ENCODE results near the gene TTBK1.

TTBK1 gene

GRCh38 chr6:43304882-43305281 lies 61.6 kb downstream of the TTBK1 start:
- H3K27me3 ChIP-seq (ENCODE audit: insufficient read depth, low read length) = 0 out of 2 replicates have a peak, but pooled peaks cover 4% of the 10 kb centered on the region
- H3K4me1 ChIP-seq (ENCODE audit: insufficient read depth, low read length) = peaks cover 14% of the 10 kb centered on the region; the same call in 1 of the 2 replicates
- peaks cover 7% of the 10 kb centered on the region; the same call in 1 of the 2 replicates for H3K36me3 ChIP-seq (ENCODE audit: insufficient read depth, low read depth, low read length)
- H3K9me3 ChIP-seq (ENCODE audit: insufficient read depth, low read depth, low read length) = no peaks in the 10 kb centered on the region
- H3K27ac ChIP-seq (ENCODE audit: low read length) = no peak overlapping the region
- no peak overlapping the region for H3K4me3 ChIP-seq (ENCODE audit: low read length)
- no peak overlapping the region for H3K9ac ChIP-seq (ENCODE audit: low read depth, low read length)

DNA sequence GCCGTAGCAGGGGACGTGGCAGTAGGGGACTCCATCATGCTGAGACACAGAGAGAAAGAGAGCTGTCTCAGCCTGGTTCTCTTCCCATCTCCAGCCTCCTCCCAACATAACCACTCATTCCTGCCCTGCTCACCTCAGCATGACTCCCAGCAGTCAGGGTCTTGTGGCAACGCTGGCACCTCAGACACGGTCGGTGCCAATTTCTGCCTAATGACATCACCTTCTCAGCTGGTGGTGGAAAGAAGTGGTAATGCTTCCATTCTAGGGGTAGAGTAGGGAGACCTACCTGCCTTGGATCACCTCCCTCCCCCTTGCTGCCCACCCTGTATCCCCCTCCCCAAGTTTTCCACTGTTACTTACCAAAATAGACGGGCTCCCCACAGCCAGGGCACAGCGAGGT lies 62.8 kb downstream of the TTBK1 start:
- 0 out of 2 replicates have a peak, but pooled peaks cover 4% of the 10 kb centered on the region for H3K27me3 ChIP-seq (ENCODE audit: insufficient read depth, low read length)
- no peak overlapping the region for H3K4me3 ChIP-seq (ENCODE audit: low read length)
- peaks cover 14% of the 10 kb centered on the region; the same call in 1 of the 2 replicates for H3K4me1 ChIP-seq (ENCODE audit: insufficient read depth, low read length)
- H3K9ac ChIP-seq (ENCODE audit: low read depth, low read length) = no peak overlapping the region
- H3K9me3 ChIP-seq (ENCODE audit: insufficient read depth, low read depth, low read length) = no peaks in the 10 kb centered on the region
- H3K36me3 ChIP-seq (ENCODE audit: insufficient read depth, low read depth, low read length) = peaks cover 7% of the 10 kb centered on the region; the same call in 1 of the 2 replicates
- no peak overlapping the region for H3K27ac ChIP-seq (ENCODE audit: low read length)

- H3K4me3 ChIP-seq (ENCODE audit: low read length) = peak overlapping the region; percentile 83
- no peak overlapping the region for H3K27ac ChIP-seq (ENCODE audit: low read length)
- peaks cover 14% of the 10 kb centered on the region; the same call in 1 of the 2 replicates for H3K4me1 ChIP-seq (ENCODE audit: insufficient read depth, low read length)
- H3K36me3 ChIP-seq (ENCODE audit: insufficient read depth, low read depth, low read length) = peaks cover 7% of the 10 kb centered on the region; the same call in 1 of the 2 replicates
- peak overlapping the region; percentile 77; the same call in 1 of the 2 replicates for H3K9ac ChIP-seq (ENCODE audit: low read depth, low read length)
- 0 out of 2 replicates have a peak, but pooled peaks cover 4% of the 10 kb centered on the region for H3K27me3 ChIP-seq (ENCODE audit: insufficient read depth, low read length)
- no peaks in the 10 kb centered on the region for H3K9me3 ChIP-seq (ENCODE audit: insufficient read depth, low read depth, low read length)
Measured at GRCh38 chr6:43307451-43308100, 64.3 kb downstream of the TTBK1 start.

DNA sequence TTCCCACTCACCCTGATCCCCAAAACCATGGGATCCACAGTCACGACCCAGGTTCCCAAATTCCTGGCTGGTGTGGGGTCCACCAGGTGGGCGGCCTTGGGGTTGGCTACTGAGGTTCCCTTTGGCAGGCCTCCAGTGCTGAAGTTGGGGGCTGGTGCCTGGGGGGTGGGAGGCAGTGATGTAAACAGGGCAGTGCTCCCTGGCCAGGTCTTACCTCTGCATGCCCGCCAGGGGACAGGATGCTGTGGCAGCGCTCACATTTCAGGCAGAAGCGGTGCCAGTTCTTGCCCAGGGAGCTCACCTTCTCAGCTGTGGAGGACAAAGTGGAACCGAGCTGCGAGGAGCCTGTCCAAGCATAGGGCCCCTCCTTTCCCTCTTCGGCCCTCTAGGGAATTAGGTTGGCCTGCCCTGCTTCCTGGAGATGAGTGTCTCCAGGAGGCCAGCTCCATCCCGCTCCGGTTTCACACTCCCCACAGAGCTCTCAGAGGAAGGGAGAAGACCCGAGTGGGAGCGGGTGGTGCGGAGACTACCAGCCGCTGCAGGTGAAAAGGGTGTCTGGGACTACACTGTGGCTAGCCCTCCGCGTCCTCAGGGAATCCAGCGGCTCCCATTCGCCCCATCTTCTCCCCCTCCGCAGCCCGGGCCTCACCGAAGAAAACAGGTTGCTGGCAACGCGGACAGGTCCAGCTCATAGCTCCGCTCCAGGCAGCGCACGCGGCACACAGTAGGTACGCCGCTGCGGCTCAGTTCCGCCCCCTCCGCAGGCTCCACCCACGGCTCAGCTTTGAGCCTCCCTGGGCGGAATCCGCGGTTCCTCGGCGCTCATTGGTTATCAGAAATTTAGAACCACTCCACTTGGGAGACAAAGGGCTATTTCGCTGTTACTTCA lies 65.1 kb downstream of the TTBK1 start, which contains the start of gene CRIP3:
Gene CRIP3, minus strand, starts transcription at position 726 of the 889 bp plus-strand sequence. Its CDS starts 34 bp downstream, at position 692.
- peaks cover 7% of the 10 kb centered on the region; the same call in 1 of the 2 replicates for H3K36me3 ChIP-seq (ENCODE audit: insufficient read depth, low read depth, low read length)
- peaks cover 14% of the 10 kb centered on the region; the same call in 1 of the 2 replicates for H3K4me1 ChIP-seq (ENCODE audit: insufficient read depth, low read length)
- peak within 1 kb of the TSS; percentile 77; the same call in 1 of the 2 replicates for H3K9ac ChIP-seq (ENCODE audit: low read depth, low read length)
- no peak within 1 kb of the TSS for H3K27ac ChIP-seq (ENCODE audit: low read length)
- H3K4me3 ChIP-seq (ENCODE audit: low read length) = peak within 1 kb of the TSS; percentile 83
- 0 out of 2 replicates have a peak, but pooled peaks cover 4% of the 10 kb centered on the region for H3K27me3 ChIP-seq (ENCODE audit: insufficient read depth, low read length)
- no peaks in the 10 kb centered on the region for H3K9me3 ChIP-seq (ENCODE audit: insufficient read depth, low read depth, low read length)

DNA sequence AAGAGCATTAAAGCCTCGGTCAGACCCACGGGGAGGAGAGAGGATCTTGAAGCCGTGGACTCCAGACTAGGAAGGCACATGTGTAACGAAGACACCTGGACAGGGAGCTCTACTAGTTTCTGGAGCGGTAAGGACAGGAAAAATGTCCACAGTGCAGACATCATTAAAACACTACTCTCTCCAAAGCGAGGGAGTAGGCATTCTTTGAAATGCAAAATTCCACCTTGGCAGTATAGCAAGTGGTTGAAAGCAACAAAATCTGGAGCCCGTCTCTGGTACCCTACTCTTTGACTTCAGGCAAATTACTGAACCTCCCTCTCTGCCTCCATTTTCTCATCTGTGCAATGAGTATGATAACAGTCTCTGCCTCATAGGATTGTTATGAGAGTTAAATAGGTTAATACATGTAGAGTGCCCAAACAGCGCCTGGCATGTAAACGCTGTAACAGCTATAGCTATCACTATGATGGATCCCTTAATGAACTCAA lies 65.8 kb downstream of the TTBK1 start:
- peak overlapping the region; percentile 83 for H3K4me3 ChIP-seq (ENCODE audit: low read length)
- H3K9me3 ChIP-seq (ENCODE audit: insufficient read depth, low read depth, low read length) = no peaks in the 10 kb centered on the region
- H3K27me3 ChIP-seq (ENCODE audit: insufficient read depth, low read length) = 0 out of 2 replicates have a peak, but pooled peaks cover 4% of the 10 kb centered on the region
- no peak overlapping the region for H3K27ac ChIP-seq (ENCODE audit: low read length)
- peaks cover 14% of the 10 kb centered on the region; the same call in 1 of the 2 replicates for H3K4me1 ChIP-seq (ENCODE audit: insufficient read depth, low read length)
- peak overlapping the region; percentile 77; the same call in 1 of the 2 replicates for H3K9ac ChIP-seq (ENCODE audit: low read depth, low read length)
- peaks cover 7% of the 10 kb centered on the region; the same call in 1 of the 2 replicates for H3K36me3 ChIP-seq (ENCODE audit: insufficient read depth, low read depth, low read length)

DNA sequence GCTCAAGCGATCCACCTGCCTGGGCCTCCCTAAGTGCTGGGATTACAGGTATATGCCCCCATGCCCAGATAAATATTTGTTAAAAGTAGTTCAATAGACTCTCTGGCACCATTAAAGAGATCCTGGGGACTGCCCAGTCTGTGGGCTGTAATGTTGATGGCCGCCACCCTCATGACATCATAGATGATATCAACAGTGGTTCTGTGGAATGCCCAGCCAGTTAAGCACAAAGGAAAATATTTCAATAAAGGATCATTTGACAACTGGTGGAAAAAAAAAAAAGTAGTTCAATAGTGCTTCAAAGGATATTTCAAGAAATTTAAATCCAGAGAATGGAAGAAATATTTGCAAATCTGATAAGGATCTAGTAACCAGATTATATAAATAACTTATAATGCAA lies 66.9 kb downstream of the TTBK1 start:
- Histone ChIP-seq H3K9ac (ENCODE audit: low read depth, low read length) (no peak overlapping the region), H3K27me3 (ENCODE audit: insufficient read depth, low read length) (0 out of 2 replicates have a peak, but pooled peaks cover 4% of the 10 kb centered on the region), H3K4me3 (ENCODE audit: low read length) (no peak overlapping the region), H3K27ac (ENCODE audit: low read length) (no peak overlapping the region), H3K4me1 (ENCODE audit: insufficient read depth, low read length) (peaks cover 14% of the 10 kb centered on the region; the same call in 1 of the 2 replicates), H3K36me3 (ENCODE audit: insufficient read depth, low read depth, low read length) (no peaks in the 10 kb centered on the region), H3K9me3 (ENCODE audit: insufficient read depth, low read depth, low read length) (no peaks in the 10 kb centered on the region)

- Histone ChIP-seq H3K36me3 (ENCODE audit: insufficient read depth, low read depth, low read length) (no peaks in the 10 kb centered on the region), H3K27ac (ENCODE audit: low read length) (no peak overlapping the region), H3K4me3 (ENCODE audit: low read length) (no peak overlapping the region), H3K4me1 (ENCODE audit: insufficient read depth, low read length) (peaks cover 10% of the 10 kb centered on the region; the same call in 1 of the 2 replicates), H3K9ac (ENCODE audit: low read depth, low read length) (no peak overlapping the region), H3K27me3 (ENCODE audit: insufficient read depth, low read length) (0 out of 2 replicates have a peak, but pooled peaks cover 4% of the 10 kb centered on the region), H3K9me3 (ENCODE audit: insufficient read depth, low read depth, low read length) (no peaks in the 10 kb centered on the region)
Measured at GRCh38 chr6:43310624-43311023, 67.3 kb downstream of the TTBK1 start.

- Histone ChIP-seq H3K9ac (ENCODE audit: low read depth, low read length) (no peak overlapping the region), H3K27me3 (ENCODE audit: insufficient read depth, low read length) (0 out of 2 replicates have a peak, but pooled peaks cover 4% of the 10 kb centered on the region), H3K9me3 (ENCODE audit: insufficient read depth, low read depth, low read length) (no peaks in the 10 kb centered on the region), H3K27ac (ENCODE audit: low read length) (no peak overlapping the region), H3K4me3 (ENCODE audit: low read length) (no peak overlapping the region), H3K4me1 (ENCODE audit: insufficient read depth, low read length) (peaks cover 10% of the 10 kb centered on the region; the same call in 1 of the 2 replicates), H3K36me3 (ENCODE audit: insufficient read depth, low read depth, low read length) (no peaks in the 10 kb centered on the region)
Measured at GRCh38 chr6:43311666-43312065, 68.4 kb downstream of the TTBK1 start.

DNA sequence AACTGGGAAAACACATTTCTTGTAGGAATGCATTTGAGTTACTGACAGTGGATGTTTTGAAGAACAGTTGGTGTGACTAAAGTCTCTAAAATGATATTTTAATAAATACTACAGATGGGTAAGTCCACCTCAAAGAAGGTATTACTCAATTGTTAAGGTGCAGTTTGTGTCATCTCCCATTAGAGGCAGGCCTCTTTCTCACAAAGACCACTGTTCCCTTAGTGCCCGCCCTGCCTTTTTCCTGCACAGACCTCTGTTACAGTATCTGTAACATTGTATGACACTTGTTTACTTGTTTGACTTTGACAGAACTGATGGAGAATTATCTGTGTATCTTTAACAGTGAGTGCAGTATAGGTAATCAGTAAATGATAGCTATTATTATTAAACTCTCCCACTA lies 70.5 kb downstream of the TTBK1 start:
- 0 out of 2 replicates have a peak, but pooled peaks cover 4% of the 10 kb centered on the region for H3K27me3 ChIP-seq (ENCODE audit: insufficient read depth, low read length)
- peaks cover 15% of the 10 kb centered on the region for H3K4me1 ChIP-seq (ENCODE audit: insufficient read depth, low read length)
- H3K9me3 ChIP-seq (ENCODE audit: insufficient read depth, low read depth, low read length) = no peaks in the 10 kb centered on the region
- no peak overlapping the region for H3K9ac ChIP-seq (ENCODE audit: low read depth, low read length)
- no peaks in the 10 kb centered on the region for H3K36me3 ChIP-seq (ENCODE audit: insufficient read depth, low read depth, low read length)
- no peak overlapping the region for H3K4me3 ChIP-seq (ENCODE audit: low read length)
- no peak overlapping the region for H3K27ac ChIP-seq (ENCODE audit: low read length)

- H3K27me3 ChIP-seq (ENCODE audit: insufficient read depth, low read length) = no peaks in the 10 kb centered on the region
- no peak overlapping the region for H3K4me3 ChIP-seq (ENCODE audit: low read length)
- no peaks in the 10 kb centered on the region for H3K9me3 ChIP-seq (ENCODE audit: insufficient read depth, low read depth, low read length)
- no peak overlapping the region for H3K9ac ChIP-seq (ENCODE audit: low read depth, low read length)
- H3K4me1 ChIP-seq (ENCODE audit: insufficient read depth, low read length) = peaks cover 11% of the 10 kb centered on the region
- no peak overlapping the region for H3K27ac ChIP-seq (ENCODE audit: low read length)
- no peaks in the 10 kb centered on the region for H3K36me3 ChIP-seq (ENCODE audit: insufficient read depth, low read depth, low read length)
Measured at GRCh38 chr6:43318011-43318410, 74.7 kb downstream of the TTBK1 start.

DNA sequence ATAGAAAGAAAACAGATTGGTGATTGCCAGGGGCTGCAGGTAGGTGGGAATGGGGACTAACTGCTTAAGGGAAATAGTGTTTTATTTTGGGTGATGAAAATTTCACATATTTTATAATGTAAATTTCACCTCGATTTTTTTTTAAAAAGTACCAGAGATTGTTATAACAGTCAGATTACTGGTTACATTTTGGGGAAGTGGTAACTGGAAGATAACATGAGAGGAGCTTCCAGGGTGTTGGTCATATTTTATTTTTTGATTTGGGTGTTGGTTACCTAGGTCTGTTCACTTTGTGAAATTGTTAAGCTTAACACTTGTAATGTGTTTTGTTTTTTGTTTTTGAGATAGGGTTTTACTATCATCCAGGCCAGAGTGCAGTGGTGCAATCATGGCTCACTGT lies 82.6 kb downstream of the TTBK1 start:
- Histone ChIP-seq H3K9me3 (ENCODE audit: insufficient read depth, low read depth, low read length) (no peaks in the 10 kb centered on the region), H3K4me1 (ENCODE audit: insufficient read depth, low read length) (no peaks in the 10 kb centered on the region)

More for the DNA sequence above, 82.6 kb downstream of the TTBK1 start:
- H3K9ac ChIP-seq (ENCODE audit: low read depth, low read length) = no peak overlapping the region
- H3K27ac ChIP-seq (ENCODE audit: low read length) = no peak overlapping the region
- H3K4me3 ChIP-seq (ENCODE audit: low read length) = no peak overlapping the region
- no peaks in the 10 kb centered on the region for H3K27me3 ChIP-seq (ENCODE audit: insufficient read depth, low read length)
- H3K36me3 ChIP-seq (ENCODE audit: insufficient read depth, low read depth, low read length) = no peaks in the 10 kb centered on the region

Data from iPS-20b (cell line).